Globus pallidus (tissue), 1 donor: Measurements from ENCODE around the gene DDX56.
"Not testable (repeated sequence)": the region's sequence is repeated elsewhere in the genome, so short reads cannot be mapped to it uniquely, and the experiment has no call there.

Experiments
- DNase-seq: peaks from one replicate; pipeline ENCODE4 v3.0.0-alpha.2; 2015; ENCODE audit warnings: low spot score

Gene DDX56

DNA sequence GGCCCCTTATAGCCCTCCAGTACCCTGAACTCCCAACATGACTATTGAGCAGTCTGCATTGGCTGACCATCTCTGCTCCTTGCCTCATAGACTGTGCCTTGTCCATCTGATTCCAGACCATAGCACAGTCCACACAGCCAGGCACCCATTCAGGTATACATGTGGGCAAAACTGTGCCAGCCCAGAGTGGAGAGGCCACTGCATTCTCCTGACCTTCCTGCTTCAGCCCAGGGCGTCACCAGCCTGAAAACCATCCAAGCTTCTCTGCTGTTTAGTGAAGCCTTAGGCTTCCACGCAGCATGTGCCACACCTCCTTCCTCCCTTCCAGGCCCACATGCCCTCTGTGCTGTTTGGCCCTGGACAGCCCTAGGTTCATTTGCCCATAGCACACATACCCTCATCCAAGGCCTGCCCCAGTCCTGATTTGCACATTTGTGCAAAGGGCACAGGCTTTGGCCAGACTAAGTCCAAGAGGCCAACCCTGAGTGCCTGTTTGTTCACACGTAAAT lies 10.5 kb downstream of the DDX56 start:
- DNase-seq: no peak

DNA sequence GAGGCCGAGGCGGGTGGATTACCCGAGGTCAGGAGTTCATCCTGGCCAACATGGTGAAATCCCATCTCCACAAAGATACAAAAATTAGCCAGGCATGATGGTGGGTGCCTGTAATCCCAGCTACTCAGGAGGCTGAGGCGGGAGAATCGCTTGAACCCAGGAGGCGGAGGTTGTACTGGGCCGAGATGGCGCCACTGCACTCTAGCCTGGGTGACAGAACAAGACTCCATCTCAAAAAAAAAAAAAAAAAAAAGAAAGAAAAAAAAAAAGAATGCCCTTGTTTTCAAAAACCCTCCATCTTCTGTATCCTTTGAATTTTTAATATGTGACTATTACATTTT lies 11.1 kb downstream of the DDX56 start:
- not testable (repeated sequence) for DNase-seq

DNA sequence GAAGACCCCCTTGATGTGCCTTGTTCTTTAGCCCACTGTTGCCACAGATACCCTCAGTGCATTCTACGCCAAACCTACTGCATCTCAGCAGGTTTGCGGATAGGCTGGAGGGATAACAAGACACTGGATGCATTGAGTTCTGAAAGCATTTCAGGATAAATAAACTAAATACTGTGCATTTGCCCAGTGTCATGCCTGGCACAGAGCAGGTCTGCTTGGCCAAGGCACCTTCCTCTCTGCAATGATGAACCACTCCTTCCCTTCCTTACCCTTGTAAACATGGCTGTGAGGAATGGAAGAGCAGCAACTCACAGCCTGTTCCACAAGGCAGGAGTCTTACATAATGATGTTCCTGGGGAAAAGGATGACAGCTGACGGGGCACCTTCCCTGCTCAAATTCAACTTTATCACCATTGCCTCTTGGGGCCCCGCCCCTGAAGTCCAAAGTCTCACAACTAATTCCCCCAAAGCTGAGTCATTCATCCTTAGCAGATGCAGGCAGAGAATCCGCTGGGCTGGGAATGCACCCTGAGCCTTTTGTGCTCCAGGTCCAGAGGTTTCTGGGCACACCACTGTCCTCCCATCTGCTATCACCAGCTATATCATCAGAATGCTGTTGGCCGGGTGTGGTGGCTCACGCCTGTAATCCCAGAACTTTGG lies 11.6 kb downstream of the DDX56 start:
- DNase-seq: no peak

DNA sequence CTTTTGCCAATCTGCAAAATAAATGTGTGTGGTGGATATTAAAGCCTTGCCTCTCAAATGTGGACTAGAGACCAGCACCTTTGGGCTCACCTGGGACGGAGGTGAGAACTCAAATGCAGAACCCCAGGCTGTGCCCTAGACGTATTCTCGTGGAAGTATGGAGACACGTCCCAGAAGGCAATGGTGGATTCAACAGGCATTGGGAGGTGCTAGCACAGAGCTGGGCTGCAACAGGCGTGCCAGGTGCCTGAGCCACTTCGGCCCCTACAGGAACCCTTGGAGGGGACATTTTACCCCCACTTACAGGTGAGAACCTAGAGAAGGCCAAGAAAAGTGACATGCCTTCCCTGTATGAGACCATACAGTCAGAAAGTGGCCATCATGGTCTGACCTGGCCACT lies 12.2 kb downstream of the DDX56 start:
- no peak for DNase-seq

DNA sequence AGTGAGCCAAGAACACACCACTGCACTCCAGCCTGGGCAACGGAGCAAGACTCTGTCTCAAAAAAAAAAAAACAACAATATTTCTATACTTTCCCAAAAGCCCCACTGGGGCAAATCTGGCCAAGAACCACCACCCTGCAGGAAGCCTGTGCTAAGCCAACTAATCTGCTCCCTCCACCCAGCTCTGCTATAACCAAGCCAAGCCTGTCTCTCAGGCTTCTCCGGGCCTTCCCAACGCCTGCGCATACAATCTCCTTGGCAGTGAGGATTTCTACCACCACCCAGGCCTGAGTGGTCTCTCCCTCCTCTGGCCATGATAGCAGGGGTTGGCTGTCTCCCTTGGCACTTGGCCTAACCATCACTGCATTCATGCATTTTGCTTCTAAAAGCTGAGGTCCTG lies 14.2 kb downstream of the DDX56 start:
- DNase-seq: no peak

DNA sequence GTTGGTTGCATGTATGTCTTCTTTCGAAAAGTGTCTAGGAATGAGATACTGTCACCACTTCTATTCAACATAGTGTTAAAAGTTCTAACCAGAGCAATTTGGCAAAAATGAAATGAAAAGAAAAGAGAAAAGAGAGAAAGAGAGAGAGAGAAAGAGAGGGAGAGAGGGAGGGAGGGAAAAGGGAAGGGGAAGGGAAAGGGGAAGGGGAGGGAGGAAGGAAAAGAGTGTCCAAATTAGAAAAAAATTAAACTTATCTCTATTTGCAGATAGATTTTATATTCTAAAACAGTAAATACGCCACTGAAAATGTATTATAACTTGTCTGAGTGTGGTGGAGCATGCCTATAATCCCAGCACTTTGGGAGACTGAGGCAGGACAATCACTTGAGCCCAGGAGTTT lies 16.2 kb downstream of the DDX56 start:
- DNase-seq: no peak

DNA sequence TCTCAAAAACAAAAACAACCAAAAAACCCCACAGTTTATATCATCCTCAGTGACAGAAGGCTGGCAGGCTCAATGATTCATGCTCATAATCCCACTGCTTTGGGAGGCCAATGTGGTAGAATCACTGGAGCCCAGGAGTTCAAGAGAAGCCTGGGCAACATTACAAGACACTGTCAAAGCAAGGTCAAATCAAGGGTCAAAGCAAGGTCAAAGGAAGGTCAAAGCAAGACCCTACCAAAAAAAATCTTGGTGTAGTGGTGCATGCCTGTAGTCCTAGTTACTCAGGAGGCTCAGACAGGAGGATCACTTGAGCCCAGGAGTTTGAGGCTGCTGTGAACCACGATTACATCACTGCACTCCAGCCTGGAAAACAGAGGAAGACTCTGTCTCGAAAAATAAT lies 18.4 kb downstream of the DDX56 start:
- no peak for DNase-seq

DNA sequence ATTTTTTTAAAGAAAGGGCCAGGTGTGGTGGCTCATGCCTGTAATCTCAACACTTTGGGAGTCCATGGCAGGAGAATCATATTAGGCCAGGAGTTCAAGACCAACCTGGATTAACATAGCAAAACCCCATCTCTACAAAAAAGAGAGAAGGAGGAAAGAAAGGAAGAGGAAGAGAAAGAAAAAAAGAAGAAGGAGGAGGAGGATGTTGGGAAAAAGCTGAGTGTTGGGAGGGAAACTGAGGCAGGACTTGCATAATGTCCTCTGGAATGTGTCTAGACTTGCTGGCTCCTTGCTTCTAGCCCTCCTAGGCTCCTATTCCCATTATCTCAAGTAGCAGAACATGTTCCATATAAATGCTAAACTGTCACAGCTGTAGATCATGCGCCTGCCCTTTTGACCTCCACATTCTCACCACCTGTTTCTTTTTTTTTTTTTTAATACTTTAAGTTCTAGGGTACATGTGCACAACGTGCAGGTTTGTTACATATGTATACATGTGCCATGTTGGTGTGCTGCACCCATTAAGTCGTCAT lies 21.2 kb downstream of the DDX56 start:
- not testable (repeated sequence) for DNase-seq

DNA sequence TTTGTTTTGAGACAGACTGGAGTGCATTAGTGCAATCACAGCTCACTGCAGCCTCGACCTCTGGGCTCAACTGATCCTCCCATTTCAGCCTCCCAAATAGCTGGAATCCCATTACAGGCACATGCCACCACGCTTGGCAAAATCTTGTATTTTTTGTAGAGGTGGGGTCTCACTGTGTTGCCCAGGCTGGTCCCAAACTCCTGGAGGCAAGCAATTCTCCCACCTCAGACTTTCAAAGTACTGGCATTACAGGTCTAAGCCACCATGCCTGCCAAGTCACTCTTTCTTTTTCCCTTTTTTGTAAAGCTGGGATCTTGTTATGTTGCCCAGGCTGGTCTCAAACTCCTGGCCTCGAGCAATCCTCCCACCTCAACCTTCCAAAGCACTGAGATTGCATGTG lies 24.3 kb downstream of the DDX56 start:
- no peak for DNase-seq

DNA sequence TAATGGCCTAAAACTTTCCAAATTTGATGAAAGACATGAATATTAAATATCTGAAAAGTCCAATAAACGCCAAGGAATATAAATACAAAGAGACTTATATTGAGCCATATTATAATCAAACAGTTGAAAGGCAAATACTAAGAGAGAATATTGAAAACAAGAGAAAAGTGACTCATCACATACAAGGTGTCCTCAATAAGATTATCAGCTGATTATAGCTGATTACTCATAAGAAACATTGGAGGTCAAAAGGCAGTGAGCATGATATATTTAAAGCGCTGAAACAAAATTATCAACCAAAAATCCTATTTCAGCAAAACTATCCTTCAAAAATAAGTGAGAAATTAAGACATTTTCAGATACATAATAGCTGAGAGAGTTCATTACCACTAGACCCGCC lies 24.8 kb downstream of the DDX56 start:
- no peak for DNase-seq

DNA sequence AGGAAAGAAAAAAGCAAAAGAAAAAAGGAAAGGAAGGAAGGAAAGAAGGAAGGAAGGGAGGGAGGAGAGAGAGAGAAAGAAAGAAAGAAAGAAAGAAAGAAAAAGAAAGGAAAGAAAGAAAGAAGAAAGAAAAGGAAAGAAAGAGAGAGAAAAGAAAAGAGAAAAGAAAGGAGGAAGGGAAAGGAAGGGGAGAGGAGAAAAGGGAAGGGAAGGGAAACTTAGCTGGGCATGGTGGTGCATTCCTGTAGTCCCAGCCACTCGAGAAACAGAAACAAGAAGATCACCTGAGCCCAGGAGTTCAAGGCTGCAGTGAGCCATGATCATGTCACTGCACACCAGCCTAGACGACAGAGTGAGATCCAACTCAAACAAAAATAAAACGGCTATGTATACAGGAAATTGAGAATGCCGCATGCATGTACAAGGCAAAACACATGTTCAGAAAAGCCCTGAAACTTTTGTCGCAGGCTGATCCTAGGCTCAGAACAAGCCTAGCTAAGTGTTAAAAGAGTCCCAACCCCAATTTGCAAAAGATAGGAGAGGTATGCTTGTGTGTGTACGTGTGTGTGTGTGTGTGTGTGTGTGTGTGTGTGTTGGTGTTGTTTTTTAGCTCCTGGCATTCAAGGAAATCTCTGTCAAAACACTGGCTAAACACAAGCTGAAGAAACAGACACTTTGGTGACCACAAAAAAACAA lies 26.0 kb downstream of the DDX56 start:
- no peak for DNase-seq

DNA sequence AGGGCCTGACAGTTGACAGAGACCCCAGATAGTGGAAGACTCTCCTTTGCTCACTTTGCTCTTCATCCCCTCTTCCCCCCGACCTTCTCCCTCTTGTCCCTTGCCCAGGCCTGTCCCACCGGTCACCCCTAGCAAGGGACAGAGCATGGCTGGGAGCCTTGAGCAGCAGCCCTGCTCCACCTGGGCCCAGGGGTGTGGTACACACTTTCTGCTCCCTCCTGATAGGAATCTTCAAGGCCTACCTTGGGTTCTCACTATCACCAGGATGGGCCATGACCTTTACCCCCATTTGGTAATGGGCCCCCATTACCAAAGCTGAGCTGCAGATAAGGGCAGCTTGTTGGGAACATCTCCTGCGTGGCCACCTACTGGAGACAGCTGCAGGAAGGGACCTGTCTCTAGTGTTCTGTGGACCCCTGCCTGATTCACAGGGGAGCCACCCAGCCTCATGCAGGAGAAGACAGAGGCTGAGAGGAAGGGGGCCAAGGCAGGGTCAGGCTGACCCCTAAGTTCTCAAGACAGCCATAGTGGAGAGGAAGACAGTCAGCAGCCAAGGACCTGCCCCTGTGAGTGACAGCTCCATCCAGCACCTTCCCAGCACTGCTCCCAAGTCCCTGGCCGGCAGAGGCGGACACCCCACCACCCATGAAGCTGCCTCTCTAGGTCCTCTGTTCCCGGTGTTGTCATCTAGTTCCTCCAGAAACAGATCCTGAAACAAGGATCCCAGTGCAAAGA lies 31.7 kb downstream of the DDX56 start:
- DNase-seq: no peak

DNA sequence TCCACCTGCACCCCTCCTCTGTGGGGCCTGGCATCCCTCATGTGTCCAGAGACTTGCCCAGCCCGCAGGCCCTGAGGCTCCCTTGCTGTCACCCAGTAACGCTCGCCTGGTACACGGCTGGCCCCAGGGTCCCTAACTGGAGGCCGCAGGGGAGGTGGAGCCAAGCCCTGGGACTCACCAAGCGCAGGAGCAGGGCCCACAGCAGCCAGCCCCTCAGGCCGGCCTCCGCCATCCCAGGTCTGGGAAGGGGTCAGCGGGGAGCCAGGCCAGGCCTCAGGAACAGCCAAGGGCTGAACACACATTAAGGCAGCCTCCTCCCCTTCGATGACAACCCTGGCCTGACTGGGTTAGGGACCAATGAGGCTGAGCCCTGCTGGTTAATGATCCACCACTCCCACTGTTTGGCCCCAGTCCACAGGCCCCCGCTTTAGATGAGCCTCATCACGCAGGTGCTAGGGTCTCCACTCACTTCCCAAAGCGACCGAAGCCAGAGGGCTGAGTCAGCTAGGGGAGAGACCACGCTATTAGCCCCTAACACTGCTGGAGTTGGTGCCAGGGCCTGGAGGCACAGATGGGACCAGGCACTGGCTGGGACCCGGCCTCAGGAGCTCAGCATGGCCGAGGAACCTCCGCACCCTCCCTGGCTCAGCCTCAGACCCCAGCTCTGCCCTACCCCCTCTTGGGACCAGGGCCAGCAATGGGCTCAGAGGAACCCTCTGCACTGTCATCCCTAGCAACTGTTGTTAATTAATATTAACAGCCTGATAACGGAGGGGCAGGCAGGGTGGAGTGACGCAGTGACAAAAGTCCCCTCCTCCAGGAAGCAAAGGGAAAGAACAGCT lies 32.5 kb downstream of the DDX56 start, which contains the start of gene NPC1L1:
NPC1L1 (minus strand) TSS at position 303 of the 842 bp plus-strand sequence; CDS start at position 232, 71 bp downstream.
- DNase-seq: no peak

DNA sequence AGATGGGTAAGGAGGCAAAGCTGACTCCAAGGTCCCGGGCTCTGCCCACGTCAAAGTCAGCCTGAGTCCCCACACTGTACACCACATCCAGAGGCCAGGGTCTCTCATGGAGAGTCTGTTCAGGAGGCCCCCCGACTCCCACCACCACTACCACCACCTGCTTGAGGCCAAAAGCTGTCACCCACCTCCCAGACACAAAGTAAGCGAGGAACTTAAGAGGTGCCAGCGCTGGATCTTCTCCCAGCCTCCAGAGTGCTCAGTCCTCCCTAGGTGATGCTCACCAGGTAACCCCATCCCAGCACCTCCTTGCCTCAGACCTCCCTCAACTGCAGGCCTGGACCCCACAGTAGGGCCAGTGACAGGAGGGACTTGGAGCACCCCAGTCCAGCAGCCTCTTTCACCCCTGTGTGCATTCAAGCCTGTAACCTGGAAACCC lies 33.1 kb downstream of the DDX56 start:
- DNase-seq: no peak

DNA sequence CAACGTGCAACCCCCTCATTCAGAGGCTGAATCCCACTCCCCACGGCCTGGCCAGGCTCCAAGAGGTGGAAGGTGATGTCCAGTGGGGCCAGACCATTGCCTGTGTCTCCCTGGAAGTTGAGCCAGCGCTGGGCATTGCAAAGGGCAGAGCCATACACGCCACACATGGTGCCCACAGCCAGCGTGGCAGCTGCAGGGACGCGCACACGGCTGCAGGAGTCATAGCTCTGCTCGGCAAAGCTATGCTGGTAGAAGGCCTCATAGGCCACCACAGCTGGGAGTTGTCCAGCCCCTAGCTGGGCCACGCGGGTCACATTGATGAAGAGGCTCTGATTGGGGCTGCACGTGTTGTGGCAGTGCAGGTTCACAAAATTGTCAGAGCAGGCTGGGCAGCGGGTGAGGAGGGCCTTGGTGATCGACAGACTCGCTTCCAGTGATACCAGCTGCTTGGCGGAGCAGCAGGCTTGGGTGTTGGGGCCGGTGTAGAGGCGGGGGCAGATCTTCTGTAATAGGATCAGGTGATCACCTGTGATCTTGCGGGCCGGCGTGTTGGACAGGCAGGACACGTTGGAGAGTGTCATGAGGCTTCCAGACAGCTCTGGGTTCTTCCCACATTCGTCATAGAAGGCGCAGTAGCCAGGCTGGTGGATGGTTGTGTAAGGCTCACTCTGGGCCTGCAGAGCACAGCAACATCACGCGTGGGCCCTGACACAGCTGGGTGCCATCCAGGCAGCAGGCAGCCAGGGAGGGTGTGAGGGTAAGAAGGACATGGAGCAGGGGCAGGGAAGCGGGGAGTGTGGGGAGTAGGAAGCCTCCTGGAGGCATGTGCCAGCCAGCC lies 33.8 kb downstream of the DDX56 start:
- no peak for DNase-seq

DNA sequence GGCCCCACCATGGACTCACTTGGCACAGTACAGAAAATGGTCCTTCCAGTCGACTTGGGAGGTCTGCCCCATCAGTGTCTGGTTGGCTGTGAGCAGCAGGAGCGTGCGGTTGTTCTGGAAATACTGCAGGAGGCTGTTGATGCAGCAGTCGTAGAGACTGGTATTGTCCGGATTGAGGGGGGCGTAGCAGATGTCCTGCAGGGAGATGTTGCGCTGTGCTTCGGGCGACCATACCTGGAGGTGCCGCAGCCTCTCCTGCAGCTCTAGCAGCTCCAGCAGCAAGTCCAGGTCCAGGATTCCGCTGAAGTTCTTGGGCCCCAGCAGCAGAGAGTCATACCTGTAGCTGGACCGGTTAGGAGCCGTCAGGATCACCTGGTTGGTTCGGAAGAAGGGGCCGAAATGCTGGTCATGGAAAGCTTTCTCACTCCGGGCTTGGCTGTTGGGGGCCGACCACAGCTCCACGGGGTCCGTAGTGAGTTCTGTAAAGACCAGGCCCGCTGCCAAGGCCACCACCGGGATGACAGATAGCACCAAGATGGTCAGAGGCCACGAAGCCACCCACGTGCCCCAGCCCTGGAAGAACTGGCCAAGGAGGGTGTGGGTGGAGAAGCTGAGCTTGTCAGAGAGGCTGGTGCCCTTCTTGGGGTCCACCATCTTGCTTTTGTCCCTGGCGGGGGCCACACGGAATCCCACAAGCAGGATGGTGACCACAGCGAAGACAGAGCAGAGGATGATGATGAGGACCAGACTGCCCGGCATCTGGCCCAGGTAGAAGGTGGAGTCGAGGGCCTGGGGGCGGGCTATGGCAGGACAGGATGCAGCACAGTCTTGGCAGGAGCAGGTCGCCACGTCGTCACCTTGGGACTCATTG lies 34.7 kb downstream of the DDX56 start:
- no peak for DNase-seq

DNA sequence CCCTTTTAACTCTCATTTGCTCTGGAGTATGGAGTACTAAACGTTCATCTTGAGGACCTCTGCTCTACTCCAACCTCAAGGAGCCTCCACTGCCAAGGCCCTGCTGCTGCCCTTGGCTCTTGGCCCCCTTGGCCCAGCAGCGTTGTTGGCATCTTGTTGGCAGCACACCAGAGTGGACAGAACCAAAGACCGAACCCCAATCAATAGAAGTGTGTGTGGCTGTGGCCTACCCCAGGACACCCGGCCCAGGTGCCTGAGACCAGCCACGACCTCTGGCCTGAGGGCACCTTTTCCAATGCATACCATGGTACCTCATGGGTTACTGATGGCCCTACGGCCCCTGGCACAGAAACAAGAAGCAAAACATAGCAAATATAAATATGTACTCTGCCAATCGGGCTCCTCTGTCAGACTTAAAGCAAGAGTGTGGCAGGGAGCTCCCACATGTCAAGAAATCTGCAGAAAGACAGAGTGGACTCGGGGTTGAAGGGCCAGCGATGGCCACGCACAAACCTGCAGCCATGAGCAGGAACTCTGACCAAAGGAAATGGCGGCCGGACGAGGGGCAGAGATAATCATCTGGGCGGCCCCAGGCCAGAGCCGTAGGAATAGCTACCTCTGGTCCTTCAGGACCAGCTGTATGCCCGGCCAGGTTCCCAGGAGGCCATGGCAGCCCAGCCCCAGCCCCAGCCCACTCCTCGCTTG lies 35.5 kb downstream of the DDX56 start:
- DNase-seq: no peak

DNA sequence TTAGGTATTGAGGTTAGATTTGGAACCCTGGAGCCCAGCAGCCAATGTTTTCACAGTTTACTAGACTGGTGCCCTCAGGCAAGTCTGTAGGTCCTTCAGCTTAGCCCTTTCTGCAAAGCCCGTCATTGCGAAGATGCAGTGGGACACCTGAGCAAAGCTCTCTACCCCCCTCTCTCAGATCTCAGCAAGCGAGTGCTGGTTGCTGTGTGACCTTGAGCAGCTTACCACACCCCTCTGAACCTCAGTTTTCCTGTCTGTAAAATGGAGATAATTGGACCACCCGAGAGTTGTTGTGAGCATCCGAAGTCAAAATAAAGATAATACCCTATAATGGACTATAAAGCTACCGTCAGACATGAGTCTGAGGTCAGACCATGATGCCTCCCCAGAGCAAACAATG lies 36.3 kb downstream of the DDX56 start:
- DNase-seq: no peak

DNA sequence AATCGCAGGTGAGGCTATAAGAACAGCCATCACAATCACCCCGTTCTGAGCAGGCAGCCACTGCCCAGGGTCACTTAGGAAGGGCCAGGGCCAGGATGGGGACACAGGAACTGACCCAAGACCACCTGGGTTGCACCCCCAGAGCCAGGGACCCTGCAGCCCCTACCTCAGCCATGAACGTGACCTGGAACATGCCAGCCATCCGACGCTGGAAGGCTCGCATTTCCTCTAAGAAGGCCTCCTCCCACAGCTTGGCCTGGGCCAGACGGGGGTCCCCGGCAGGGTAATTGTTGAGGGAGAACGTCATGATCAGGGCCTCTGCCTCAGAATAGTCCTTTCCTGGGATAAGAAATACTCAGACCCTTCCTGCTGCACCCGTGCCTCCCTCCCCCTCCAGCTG lies 37.6 kb downstream of the DDX56 start:
- no peak for DNase-seq
